ENCODE measurements around the gene LRIG2. TPM values are rescaled to one million over a fixed set of nuclear protein-coding genes. Genes with fewer than 3 reads are reported as not detected.

LRIG2 gene
- total RNA-seq, 1 donor from 2014 or later, result 24.0 TPM

GRCh38 chr1:113091988-113092594 is 19.1 kb downstream of the LRIG2 start:
- Histone ChIP-seq H3K9me3 (ENCODE audit: control insufficient read depth in 3 of 3, low read length in 3 of 3) (no peaks in the 10 kb centered on the region), H3K36me3 (ENCODE audit: control insufficient read depth in 3 of 3, insufficient read depth in 3 of 3, low read length in 3 of 3) (peaks cover 16 to 36% (median 29%) of the 10 kb centered on the region in 3 donors), H3K27ac (ENCODE audit: low read depth, low read length) (no peak overlapping the region), H3K4me3 (ENCODE audit: low read length in 3 of 3) (no peak overlapping the region), H3K27me3 (ENCODE audit: control insufficient read depth in 3 of 3, insufficient read depth in 3 of 3, low read length in 3 of 3) (no peaks in the 10 kb centered on the region), H3K9ac (ENCODE audit: low read depth in 1 of 3, low read length in 3 of 3) (no peak overlapping the region), H3K4me1 (ENCODE audit: control insufficient read depth in 3 of 3, insufficient read depth in 3 of 3, low read length in 3 of 3) (peaks cover 0 to 3% (median 2%) of the 10 kb centered on the region in 3 donors)

GRCh38 chr1:113094506-113094905 is 21.5 kb downstream of the LRIG2 start:
- Histone ChIP-seq H3K9ac (ENCODE audit: low read depth in 1 of 3, low read length in 3 of 3) (no peak overlapping the region), H3K9me3 (ENCODE audit: control insufficient read depth in 3 of 3, low read length in 3 of 3) (no peaks in the 10 kb centered on the region), H3K36me3 (ENCODE audit: control insufficient read depth in 3 of 3, insufficient read depth in 3 of 3, low read length in 3 of 3) (peaks cover 25 to 52% (median 50%) of the 10 kb centered on the region in 3 donors), H3K27me3 (ENCODE audit: control insufficient read depth in 3 of 3, insufficient read depth in 3 of 3, low read length in 3 of 3) (no peaks in the 10 kb centered on the region), H3K4me1 (ENCODE audit: control insufficient read depth in 3 of 3, insufficient read depth in 3 of 3, low read length in 3 of 3) (no peaks in the 10 kb centered on the region), H3K27ac (ENCODE audit: low read depth, low read length) (no peak overlapping the region), H3K4me3 (ENCODE audit: low read length in 3 of 3) (no peak overlapping the region)

GRCh38 chr1:113095790-113096455 is 22.9 kb downstream of the LRIG2 start:
- no peak overlapping the region for H3K9ac ChIP-seq (ENCODE audit: low read depth in 1 of 3, low read length in 3 of 3)

GRCh38 chr1:113096493-113096892 is 23.5 kb downstream of the LRIG2 start:
- Histone ChIP-seq H3K36me3 (ENCODE audit: control insufficient read depth in 3 of 3, insufficient read depth in 3 of 3, low read length in 3 of 3) (peaks cover 32 to 66% (median 65%) of the 10 kb centered on the region in 3 donors), H3K4me3 (ENCODE audit: low read length in 3 of 3) (no peak overlapping the region), H3K4me1 (ENCODE audit: control insufficient read depth in 3 of 3, insufficient read depth in 3 of 3, low read length in 3 of 3) (no peaks in the 10 kb centered on the region), H3K27ac (ENCODE audit: low read depth, low read length) (no peak overlapping the region), H3K9ac (ENCODE audit: low read depth in 1 of 3, low read length in 3 of 3) (no peak overlapping the region), H3K27me3 (ENCODE audit: control insufficient read depth in 3 of 3, insufficient read depth in 3 of 3, low read length in 3 of 3) (no peaks in the 10 kb centered on the region), H3K9me3 (ENCODE audit: control insufficient read depth in 3 of 3, low read length in 3 of 3) (no peaks in the 10 kb centered on the region)

More at GRCh38 chr1:113095790-113096455, 22.9 kb downstream of the LRIG2 start:
- Histone ChIP-seq H3K4me1 (ENCODE audit: control insufficient read depth in 3 of 3, insufficient read depth in 3 of 3, low read length in 3 of 3) (no peaks in the 10 kb centered on the region), H3K27ac (ENCODE audit: low read depth, low read length) (no peak overlapping the region), H3K4me3 (ENCODE audit: low read length in 3 of 3) (no peak overlapping the region), H3K27me3 (ENCODE audit: control insufficient read depth in 3 of 3, insufficient read depth in 3 of 3, low read length in 3 of 3) (no peaks in the 10 kb centered on the region), H3K36me3 (ENCODE audit: control insufficient read depth in 3 of 3, insufficient read depth in 3 of 3, low read length in 3 of 3) (peaks cover 31 to 63% (median 62%) of the 10 kb centered on the region in 3 donors), H3K9me3 (ENCODE audit: control insufficient read depth in 3 of 3, low read length in 3 of 3) (no peaks in the 10 kb centered on the region)

GRCh38 chr1:113101588-113101987 is 28.6 kb downstream of the LRIG2 start:
- Histone ChIP-seq H3K9me3 (ENCODE audit: control insufficient read depth in 3 of 3, low read length in 3 of 3) (no peaks in the 10 kb centered on the region), H3K27me3 (ENCODE audit: control insufficient read depth in 3 of 3, insufficient read depth in 3 of 3, low read length in 3 of 3) (no peaks in the 10 kb centered on the region), H3K4me3 (ENCODE audit: low read length in 3 of 3) (no peak overlapping the region), H3K27ac (ENCODE audit: low read depth, low read length) (no peak overlapping the region), H3K9ac (ENCODE audit: low read depth in 1 of 3, low read length in 3 of 3) (no peak overlapping the region), H3K36me3 (ENCODE audit: control insufficient read depth in 3 of 3, insufficient read depth in 3 of 3, low read length in 3 of 3) (peaks cover 27 to 70% (median 62%) of the 10 kb centered on the region in 3 donors), H3K4me1 (ENCODE audit: control insufficient read depth in 3 of 3, insufficient read depth in 3 of 3, low read length in 3 of 3) (no peaks in the 10 kb centered on the region)

- no peak overlapping the region for H3K4me3 ChIP-seq (ENCODE audit: low read length in 3 of 3)
- H3K27me3 ChIP-seq (ENCODE audit: control insufficient read depth in 3 of 3, insufficient read depth in 3 of 3, low read length in 3 of 3), result no peaks in the 10 kb centered on the region
- no peak overlapping the region for H3K27ac ChIP-seq (ENCODE audit: low read depth, low read length)
- peaks cover 27 to 70% (median 59%) of the 10 kb centered on the region in 3 donors for H3K36me3 ChIP-seq (ENCODE audit: control insufficient read depth in 3 of 3, insufficient read depth in 3 of 3, low read length in 3 of 3)
- H3K4me1 ChIP-seq (ENCODE audit: control insufficient read depth in 3 of 3, insufficient read depth in 3 of 3, low read length in 3 of 3), result no peaks in the 10 kb centered on the region
- no peaks in the 10 kb centered on the region for H3K9me3 ChIP-seq (ENCODE audit: control insufficient read depth in 3 of 3, low read length in 3 of 3)
- no peak overlapping the region for H3K9ac ChIP-seq (ENCODE audit: low read depth in 1 of 3, low read length in 3 of 3)
Measured at GRCh38 chr1:113103048-113103447, 30.1 kb downstream of the LRIG2 start.

GRCh38 chr1:113103977-113104376 is 31.0 kb downstream of the LRIG2 start:
- H3K4me1 ChIP-seq (ENCODE audit: control insufficient read depth in 3 of 3, insufficient read depth in 3 of 3, low read length in 3 of 3), result no peaks in the 10 kb centered on the region
- H3K4me3 ChIP-seq (ENCODE audit: low read length in 3 of 3), result no peak overlapping the region
- no peak overlapping the region for H3K27ac ChIP-seq (ENCODE audit: low read depth, low read length)
- H3K36me3 ChIP-seq (ENCODE audit: control insufficient read depth in 3 of 3, insufficient read depth in 3 of 3, low read length in 3 of 3), result peaks cover 23 to 68% (median 50%) of the 10 kb centered on the region in 3 donors
- no peaks in the 10 kb centered on the region for H3K9me3 ChIP-seq (ENCODE audit: control insufficient read depth in 3 of 3, low read length in 3 of 3)
- H3K9ac ChIP-seq (ENCODE audit: low read depth in 1 of 3, low read length in 3 of 3), result no peak overlapping the region
- no peaks in the 10 kb centered on the region for H3K27me3 ChIP-seq (ENCODE audit: control insufficient read depth in 3 of 3, insufficient read depth in 3 of 3, low read length in 3 of 3)

GRCh38 chr1:113106910-113107309 is 33.9 kb downstream of the LRIG2 start:
- Histone ChIP-seq H3K27ac (ENCODE audit: low read depth, low read length) (no peak overlapping the region), H3K4me3 (ENCODE audit: low read length in 3 of 3) (no peak overlapping the region), H3K9ac (ENCODE audit: low read depth in 1 of 3, low read length in 3 of 3) (no peak overlapping the region), H3K27me3 (ENCODE audit: control insufficient read depth in 3 of 3, insufficient read depth in 3 of 3, low read length in 3 of 3) (no peaks in the 10 kb centered on the region), H3K36me3 (ENCODE audit: control insufficient read depth in 3 of 3, insufficient read depth in 3 of 3, low read length in 3 of 3) (peaks cover 27 to 69% (median 61%) of the 10 kb centered on the region in 3 donors), H3K4me1 (ENCODE audit: control insufficient read depth in 3 of 3, insufficient read depth in 3 of 3, low read length in 3 of 3) (no peaks in the 10 kb centered on the region), H3K9me3 (ENCODE audit: control insufficient read depth in 3 of 3, low read length in 3 of 3) (no peaks in the 10 kb centered on the region)

GRCh38 chr1:113109908-113110554 is 37.0 kb downstream of the LRIG2 start:
- no peaks in the 10 kb centered on the region for H3K27me3 ChIP-seq (ENCODE audit: control insufficient read depth in 3 of 3, insufficient read depth in 3 of 3, low read length in 3 of 3)
- H3K4me3 ChIP-seq (ENCODE audit: low read length in 3 of 3), result no peak overlapping the region
- no peaks in the 10 kb centered on the region for H3K9me3 ChIP-seq (ENCODE audit: control insufficient read depth in 3 of 3, low read length in 3 of 3)
- no peaks in the 10 kb centered on the region for H3K4me1 ChIP-seq (ENCODE audit: control insufficient read depth in 3 of 3, insufficient read depth in 3 of 3, low read length in 3 of 3)
- H3K27ac ChIP-seq (ENCODE audit: low read depth, low read length), result peak overlapping the region; percentile 7
- no peak overlapping the region for H3K9ac ChIP-seq (ENCODE audit: low read depth in 1 of 3, low read length in 3 of 3)
- H3K36me3 ChIP-seq (ENCODE audit: control insufficient read depth in 3 of 3, insufficient read depth in 3 of 3, low read length in 3 of 3), result peaks cover 38 to 70% (median 59%) of the 10 kb centered on the region in 3 donors

GRCh38 chr1:113118266-113118665 is 45.3 kb downstream of the LRIG2 start:
- Histone ChIP-seq H3K9ac (ENCODE audit: low read depth in 1 of 3, low read length in 3 of 3) (no peak overlapping the region), H3K4me1 (ENCODE audit: control insufficient read depth in 3 of 3, insufficient read depth in 3 of 3, low read length in 3 of 3) (no peaks in the 10 kb centered on the region), H3K27ac (ENCODE audit: low read depth, low read length) (no peak overlapping the region), H3K4me3 (ENCODE audit: low read length in 3 of 3) (no peak overlapping the region), H3K27me3 (ENCODE audit: control insufficient read depth in 3 of 3, insufficient read depth in 3 of 3, low read length in 3 of 3) (no peaks in the 10 kb centered on the region), H3K36me3 (ENCODE audit: control insufficient read depth in 3 of 3, insufficient read depth in 3 of 3, low read length in 3 of 3) (peaks cover 43 to 65% (median 65%) of the 10 kb centered on the region in 3 donors), H3K9me3 (ENCODE audit: control insufficient read depth in 3 of 3, low read length in 3 of 3) (no peaks in the 10 kb centered on the region)

All from skeletal muscle tissue (tissue), 4 donors.